Right lobe of liver (tissue), 4 donors: ENCODE results near the gene FKBP8.

Experiments used
- CTCF ChIP-seq, 4 donors: fragments of 200-600 bp in 3 of 4; fragments of 450-650 bp in 1 of 4; IDR thresholded peaks; one replicate each; pipeline versions ENCODE4 v1.5.1 to v1.8.0; 2016 to 2022; ENCODE audit warnings: antibody characterized with exemption in 4 of 4, mild to moderate bottlenecking in 2 of 4
- POLR2A ChIP-seq: fragments of 450-650 bp; IDR thresholded peaks from one replicate; pipeline ENCODE4 v1.6.1; 2017; ENCODE audit warnings: antibody characterized with exemption, mild to moderate bottlenecking
- donor health status: DM: no; HTN: no; CAD: no.
- donor health status: DM: no; HTN: no; CAD: no.
- donor health status: DM: no; HTN: yes; CAD: no.

DNA sequence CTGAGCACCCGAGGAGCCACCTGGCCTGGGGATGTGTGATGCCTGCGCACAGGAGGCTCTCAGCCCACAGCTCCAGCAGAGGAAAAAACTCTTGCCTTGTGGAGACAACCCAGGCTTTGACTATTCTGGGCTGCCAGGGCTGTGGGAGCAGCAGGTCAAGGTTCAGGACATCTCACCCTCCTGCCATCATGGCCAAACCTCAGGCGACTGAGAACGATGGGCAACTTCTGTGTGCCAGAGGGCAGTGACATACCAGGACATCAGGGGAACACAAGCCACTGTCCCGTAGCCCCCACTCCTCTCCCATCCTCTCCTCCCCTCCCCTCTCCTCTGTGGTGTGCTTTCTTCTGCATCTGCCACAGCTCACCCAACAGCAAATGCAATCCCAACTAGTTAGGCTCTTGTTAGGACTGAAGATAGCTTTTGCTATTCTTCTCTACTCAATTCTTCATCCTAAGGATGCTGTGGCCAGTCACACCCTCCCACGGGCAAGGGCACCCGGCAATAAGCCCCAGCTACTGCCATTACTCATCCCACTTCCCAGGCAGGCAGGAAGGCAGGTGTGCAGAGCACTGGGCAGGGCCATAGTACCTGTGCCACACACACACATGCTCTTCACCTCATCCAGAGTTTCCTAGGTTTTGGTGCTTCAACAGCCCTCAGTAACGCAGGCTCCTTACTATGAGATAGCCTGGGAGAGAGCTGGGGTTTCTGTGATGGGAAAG, 38.3 kb downstream of the FKBP8 start:
- TF ChIP-seq CTCF (IDR thresholded peaks at IDR 0.05) (no peak), POLR2A (no peak)
